GM12892 (cell line): ENCODE data around the gene SORBS1.

ENCODE experiments used
- POLR2AphosphoS5 ChIP-seq: IDR thresholded peaks from 2 replicates; pipeline ENCODE4 v1.6.1; 2011; ENCODE audit warnings: low read depth, low read length, control low read depth
- TAF1 ChIP-seq: IDR thresholded peaks from 2 replicates; pipeline ENCODE4 v1.6.1; 2011; ENCODE audit warnings: low read depth, mild to moderate bottlenecking, control low read depth, low read length, borderline replicate concordance

DNA sequence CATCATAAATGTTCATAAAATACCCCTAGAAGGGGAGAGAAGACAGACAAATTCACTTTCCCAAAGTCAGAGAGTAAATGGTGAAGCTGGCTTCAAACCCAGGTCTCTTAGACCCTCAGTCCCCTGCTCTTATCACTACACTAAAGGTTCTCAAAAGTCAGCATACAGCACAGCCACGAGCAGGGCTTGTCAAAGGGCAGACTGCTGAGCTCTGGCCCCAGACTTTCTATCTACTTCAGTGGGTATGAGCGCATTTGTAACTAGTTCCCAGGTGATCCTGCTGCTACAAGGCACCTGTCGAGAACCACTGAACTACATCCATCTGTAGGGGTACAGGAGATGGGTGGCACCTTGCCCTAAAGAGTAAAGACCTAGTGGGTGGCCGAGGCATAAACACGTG lies 91.5 kb downstream of the SORBS1 start:
- TF ChIP-seq POLR2AphosphoS5 (no peak), TAF1 (no peak)
